Cardiac fibroblast (primary cell): ENCODE data around the gene DNAJB2.

Source experiments
- DNase-seq, 2 donors: peaks; one replicate each; pipeline versions ENCODE4 v3.0.0 to v3.0.0-alpha.2; 2010; ENCODE audit warnings: low read depth in 2 of 2
- H3K4me3 ChIP-seq, 2 donors: replicated peaks in 1 of 2; 1 replicate in 1 of 2; 2 replicates in 1 of 2; pipeline ENCODE4 v1.5.1; 2011; ENCODE audit warnings: low read depth in 2 of 2, low read length in 2 of 2, mild to moderate bottlenecking in 2 of 2, moderate library complexity in 1 of 2
- TF ChIP-seq, protein P1 (sequence below): IDR thresholded peaks from one replicate; pipeline ENCODE4 v1.5.1; 2011; ENCODE audit warnings: low read depth, mild to moderate bottlenecking, low read length, inconsistent platforms

DNAJB2 gene

DNA sequence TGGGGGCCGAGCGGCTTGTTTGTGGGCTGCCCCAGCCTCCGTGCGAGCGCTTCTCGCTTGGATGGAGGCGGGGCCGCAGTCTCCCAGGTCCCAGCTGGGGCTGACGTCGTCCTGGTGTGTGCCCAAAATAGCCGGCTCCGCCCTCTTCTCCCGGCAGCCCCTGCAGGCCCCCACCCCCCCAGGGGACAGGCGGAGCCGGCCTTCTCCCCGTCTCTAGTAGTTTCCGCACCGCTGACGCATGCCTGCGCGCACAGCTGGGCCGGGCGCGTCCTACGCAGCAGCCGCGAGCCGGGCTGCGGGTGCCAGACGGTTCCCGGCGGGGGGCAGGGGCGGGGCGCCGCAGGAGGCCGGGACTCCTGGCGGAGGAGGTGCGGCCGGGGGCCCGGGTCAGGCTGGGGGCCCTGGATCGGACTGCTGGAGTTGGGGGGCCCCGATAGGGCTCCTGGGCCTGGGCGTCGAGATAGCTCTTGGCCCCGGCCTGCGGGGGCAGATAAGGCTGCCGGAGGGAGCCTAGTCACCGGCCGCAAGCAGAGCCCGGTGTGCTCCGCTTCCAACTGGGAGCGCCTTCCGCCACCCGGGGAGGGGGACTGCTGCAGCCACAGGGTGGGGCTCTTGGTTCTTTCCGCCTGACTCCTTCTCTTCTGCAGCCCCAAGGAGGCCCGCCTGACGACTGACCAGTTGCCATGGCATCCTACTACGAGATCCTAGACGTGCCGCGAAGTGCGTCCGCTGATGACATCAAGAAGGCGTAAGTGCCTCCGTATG, at the start of gene DNAJB2:
DNAJB2 (plus strand) TSS at position 216 of the 765 bp plus-strand sequence; CDS start at position 684, 468 bp downstream.
- peak; percentile 99 to 100 for DNase-seq
- peak within 1 kb of the TSS; percentile 65 to 66 for H3K4me3 ChIP-seq
- TF ChIP-seq, protein P1, sequence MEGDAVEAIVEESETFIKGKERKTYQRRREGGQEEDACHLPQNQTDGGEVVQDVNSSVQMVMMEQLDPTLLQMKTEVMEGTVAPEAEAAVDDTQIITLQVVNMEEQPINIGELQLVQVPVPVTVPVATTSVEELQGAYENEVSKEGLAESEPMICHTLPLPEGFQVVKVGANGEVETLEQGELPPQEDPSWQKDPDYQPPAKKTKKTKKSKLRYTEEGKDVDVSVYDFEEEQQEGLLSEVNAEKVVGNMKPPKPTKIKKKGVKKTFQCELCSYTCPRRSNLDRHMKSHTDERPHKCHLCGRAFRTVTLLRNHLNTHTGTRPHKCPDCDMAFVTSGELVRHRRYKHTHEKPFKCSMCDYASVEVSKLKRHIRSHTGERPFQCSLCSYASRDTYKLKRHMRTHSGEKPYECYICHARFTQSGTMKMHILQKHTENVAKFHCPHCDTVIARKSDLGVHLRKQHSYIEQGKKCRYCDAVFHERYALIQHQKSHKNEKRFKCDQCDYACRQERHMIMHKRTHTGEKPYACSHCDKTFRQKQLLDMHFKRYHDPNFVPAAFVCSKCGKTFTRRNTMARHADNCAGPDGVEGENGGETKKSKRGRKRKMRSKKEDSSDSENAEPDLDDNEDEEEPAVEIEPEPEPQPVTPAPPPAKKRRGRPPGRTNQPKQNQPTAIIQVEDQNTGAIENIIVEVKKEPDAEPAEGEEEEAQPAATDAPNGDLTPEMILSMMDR, result no peak

DNA sequence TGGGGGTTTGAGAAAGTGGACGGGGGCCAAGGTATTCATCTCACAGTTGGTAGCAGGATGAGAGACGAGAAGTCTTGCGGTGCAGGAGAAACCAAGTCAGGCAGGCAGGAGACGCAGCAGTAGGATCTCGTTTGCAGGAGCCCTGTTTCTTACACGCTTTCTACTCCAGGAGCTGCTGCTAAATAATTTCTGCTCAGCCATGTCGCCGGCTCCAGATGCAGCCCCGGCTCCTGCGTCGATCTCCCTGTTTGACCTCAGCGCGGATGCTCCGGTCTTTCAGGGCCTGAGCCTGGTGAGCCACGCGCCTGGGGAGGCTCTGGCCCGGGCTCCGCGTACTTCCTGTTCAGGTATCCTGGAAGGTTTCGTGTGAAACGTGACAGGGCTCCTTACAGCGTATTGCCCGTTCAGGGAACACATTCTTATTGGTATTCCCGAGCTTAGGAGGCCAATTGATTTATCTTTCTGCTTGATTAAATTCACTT, 49.1 kb upstream of the DNAJB2 start:
- peak overlapping the region; percentile 80 to 91 for H3K4me3 ChIP-seq
- TF ChIP-seq, protein P1, result no peak
- peak; percentile 53 to 57 for DNase-seq

DNA sequence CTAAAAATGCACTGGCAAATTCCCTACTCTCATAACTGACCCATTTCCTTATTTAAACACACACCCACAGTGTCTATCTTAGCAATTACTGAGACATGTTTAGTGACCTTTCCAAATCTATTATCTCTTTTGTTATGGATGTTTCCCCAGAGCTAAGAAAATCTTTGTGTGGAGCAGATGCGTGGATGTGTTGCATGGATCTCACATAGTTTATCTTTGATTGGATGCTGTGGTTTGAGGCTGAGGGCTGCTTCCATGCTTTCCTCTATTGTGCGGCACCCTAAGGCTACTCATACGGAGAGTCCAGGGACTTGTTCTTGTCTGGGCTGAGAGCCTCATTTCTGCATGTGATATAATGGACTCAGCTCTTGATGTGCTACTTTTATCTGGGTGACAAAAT, 44.8 kb upstream of the DNAJB2 start:
- TF ChIP-seq, protein P1, result no peak
- no peak for DNase-seq
- no peak overlapping the region for H3K4me3 ChIP-seq

DNA sequence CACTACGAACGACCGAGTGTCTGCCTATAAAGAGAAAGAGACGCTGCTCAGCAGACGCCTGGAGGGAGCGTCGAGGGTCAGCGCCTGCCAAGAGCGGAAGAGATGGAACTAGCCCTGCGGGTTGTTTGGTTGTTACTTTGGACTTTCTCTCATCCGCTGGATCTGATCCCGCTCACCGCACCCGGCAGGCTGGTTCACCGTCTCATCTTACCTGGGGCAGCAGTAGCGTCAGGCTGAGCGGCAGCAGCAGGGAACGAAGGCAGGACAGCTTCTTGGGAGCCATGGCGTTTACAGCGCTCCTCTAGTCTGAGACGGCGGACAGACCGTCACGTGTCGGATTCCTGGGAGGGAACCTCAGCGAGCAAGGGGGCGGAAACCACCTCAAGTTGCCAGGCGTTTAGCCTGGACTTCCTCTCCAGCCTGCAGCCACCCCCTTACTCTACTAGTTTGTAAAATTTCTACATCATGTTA, 35.8 kb upstream of the DNAJB2 start:
- TF ChIP-seq, protein P1, result no peak
- peak in 1 of 2 donors; percentile 50 for DNase-seq

DNA sequence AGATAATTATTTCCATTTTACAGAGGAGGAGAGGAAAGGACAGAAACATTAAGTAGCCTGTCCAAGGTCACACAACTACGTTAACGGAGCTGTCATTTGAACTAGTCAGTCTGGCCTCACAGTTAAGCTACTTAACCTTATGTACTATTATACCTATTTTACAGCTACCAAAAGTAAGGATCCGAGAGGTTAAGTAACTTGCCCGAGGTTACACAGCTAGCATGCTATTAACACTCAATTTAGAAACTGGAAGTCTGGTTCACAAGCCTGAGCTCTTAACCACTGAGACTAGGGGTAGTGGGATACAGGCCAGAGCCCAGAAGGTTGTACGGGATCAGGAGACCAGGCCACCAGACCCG, 34.4 kb upstream of the DNAJB2 start:
- no peak for DNase-seq
- peak overlapping the region; percentile 90 to 95 for H3K4me3 ChIP-seq
- TF ChIP-seq, protein P1, result no peak

More for the DNA sequence above, 35.8 kb upstream of the DNAJB2 start:
- peak overlapping the region in 1 of 2 donors; percentile 19 for H3K4me3 ChIP-seq

DNA sequence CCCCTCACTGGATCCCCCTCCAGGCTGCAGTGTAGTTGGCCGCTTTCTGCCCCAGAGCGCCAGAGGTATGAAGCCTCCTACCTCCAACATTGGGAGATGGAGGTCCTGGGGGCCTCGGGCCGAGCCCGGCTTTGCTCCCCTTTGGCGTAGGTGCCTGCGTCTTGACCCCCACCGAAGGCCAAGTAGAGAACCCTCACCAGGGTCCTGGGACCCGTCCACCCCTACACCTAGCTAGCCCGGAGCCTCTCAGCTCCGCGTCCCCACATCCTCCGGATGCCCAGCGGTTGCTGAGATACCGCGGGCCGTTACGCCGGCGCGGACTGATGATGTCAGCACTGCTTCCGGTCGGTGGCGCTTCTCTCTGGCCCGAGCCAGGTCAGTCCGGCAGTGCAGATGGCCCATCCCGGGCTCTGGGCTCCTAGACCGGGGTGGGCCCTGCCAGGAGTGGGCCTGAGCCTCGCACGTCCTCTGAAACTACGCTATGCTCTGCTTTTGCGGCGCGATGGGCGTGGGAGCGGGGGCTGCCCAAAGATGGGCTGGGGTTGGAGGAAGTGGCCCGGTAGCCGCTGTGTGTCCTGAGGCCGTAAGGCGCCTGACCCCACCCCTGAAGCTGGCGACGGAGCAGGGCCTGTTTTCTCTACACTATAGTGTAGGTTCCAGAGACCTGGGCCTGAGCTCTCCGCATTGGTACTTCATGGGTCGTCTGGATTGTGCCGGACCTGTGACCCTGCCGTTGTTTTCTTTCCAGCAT, 33.8 kb upstream of the DNAJB2 start, which contains the start of the genes GLB1L and STK16:
GLB1L (minus strand) TSS at position 297 of the 751 bp plus-strand sequence. CDS start 1,871 bp downstream, outside the sequence.
STK16 (plus strand) TSS at position 332 of the 751 bp plus-strand sequence. CDS start 521 bp downstream, outside the sequence.
- TF ChIP-seq, protein P1, result no peak
- DNase-seq, result peak; percentile 95 to 96
- peak within 1 kb of the TSS; percentile 90 to 95 for H3K4me3 ChIP-seq
